Omental fat pad (tissue), 4 donors: ENCODE results near the gene KSR1. TPM values are rescaled to one million over a fixed set of nuclear protein-coding genes. Genes with fewer than 3 reads are reported as not detected.
"Not testable (repeated sequence)": the region's sequence is repeated elsewhere in the genome, so short reads cannot be mapped to it uniquely, and the experiment has no call there.

ENCODE experiments used
- ATAC-seq: fragments of 150-250 bp; one replicate; pipeline ENCODE4 v1.9.1; 2016; ENCODE audit warnings: mild to moderate bottlenecking, moderate library complexity; ENCODE audit not compliant: low FRiP score
- DNase-seq: peaks from one replicate; pipeline ENCODE4 v3.0.0-alpha.2; 2019; ENCODE audit warnings: low spot score
- total RNA-seq, 4 donors: library from RNA; depleted of rRNA; stranded (reverse); fragments of >200 nt; gene quantifications; one replicate each; pipeline ENCODE4 v1.1.0, GENCODE V29; 2016
- TF ChIP-seq, protein P1 (sequence below), 3 donors: fragments of 450-650 bp; IDR thresholded peaks; one replicate each; pipeline ENCODE4 v1.5.1; 2016 to 2017; ENCODE audit warnings: antibody characterized with exemption in 3 of 3, mild to moderate bottlenecking in 3 of 3, moderate library complexity in 2 of 3

KSR1 gene
- total RNA-seq, 4 donors from 2014 or later: 25.8 to 42.3 (median 33.9) TPM

DNA sequence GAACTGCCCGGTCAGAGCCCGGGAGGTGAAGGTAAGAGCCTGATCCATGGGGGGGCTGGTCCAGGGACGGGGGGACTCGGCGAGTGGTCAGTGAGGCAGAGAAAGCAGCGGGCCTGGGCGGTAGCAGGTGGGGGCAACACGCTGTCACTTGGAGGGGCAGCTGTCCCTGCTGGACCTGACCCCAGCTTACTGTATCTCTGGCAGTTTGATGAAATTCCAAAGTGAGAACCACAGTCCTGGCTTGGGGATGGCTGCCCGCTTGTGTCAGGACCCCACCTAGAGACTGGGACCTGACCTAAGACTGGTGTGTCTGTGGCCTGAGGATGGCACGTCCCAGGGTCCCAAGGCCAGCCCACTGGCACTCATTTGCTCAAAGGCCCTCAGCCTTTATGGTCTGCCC lies 35.1 kb upstream of the KSR1 start:
- DNase-seq (no peak), ATAC-seq (no peak)
- TF ChIP-seq, protein P1, sequence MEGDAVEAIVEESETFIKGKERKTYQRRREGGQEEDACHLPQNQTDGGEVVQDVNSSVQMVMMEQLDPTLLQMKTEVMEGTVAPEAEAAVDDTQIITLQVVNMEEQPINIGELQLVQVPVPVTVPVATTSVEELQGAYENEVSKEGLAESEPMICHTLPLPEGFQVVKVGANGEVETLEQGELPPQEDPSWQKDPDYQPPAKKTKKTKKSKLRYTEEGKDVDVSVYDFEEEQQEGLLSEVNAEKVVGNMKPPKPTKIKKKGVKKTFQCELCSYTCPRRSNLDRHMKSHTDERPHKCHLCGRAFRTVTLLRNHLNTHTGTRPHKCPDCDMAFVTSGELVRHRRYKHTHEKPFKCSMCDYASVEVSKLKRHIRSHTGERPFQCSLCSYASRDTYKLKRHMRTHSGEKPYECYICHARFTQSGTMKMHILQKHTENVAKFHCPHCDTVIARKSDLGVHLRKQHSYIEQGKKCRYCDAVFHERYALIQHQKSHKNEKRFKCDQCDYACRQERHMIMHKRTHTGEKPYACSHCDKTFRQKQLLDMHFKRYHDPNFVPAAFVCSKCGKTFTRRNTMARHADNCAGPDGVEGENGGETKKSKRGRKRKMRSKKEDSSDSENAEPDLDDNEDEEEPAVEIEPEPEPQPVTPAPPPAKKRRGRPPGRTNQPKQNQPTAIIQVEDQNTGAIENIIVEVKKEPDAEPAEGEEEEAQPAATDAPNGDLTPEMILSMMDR (IDR thresholded peaks at IDR 0.05): no peak

DNA sequence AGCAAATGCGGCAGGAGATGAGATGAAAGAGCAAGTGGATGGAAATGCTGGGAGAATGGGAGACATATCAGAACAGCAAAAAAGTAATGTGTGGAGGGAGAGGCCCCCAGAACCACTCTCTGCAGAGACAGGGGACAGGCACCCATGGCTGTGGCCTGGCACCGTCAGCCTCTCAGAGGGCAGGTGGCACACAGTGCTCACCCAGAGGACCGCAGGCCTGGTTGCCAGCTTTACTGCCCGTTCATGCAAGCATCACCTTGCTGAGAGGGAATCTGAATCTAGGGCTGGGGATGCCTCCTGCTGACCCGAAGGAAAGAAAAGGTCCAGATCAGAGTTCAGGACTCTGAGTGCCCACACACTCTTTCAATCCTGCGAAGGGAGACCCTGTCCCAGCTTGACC lies 34.6 kb upstream of the KSR1 start:
- DNase-seq, ATAC-seq: not testable (repeated sequence)

DNA sequence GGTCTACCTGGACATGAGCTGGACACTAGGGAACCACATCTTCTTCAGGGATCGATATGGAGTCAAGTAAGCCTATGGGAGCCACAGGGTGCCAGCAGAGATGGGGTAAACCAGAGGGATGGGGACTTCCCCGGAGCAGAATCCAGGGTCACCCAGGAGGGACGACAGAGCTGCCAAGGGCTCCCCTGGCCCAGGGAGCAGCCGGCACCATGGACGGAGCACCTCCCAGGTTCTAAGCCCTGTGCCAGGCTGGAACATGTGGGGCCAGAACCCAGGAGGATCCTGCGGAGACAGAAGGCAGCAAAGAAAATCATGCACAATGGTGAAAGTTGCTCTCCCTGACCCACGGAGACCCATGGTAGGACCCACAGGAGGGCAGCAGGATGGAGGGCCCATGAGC lies 33.6 kb upstream of the KSR1 start:
- DNase-seq (no peak), ATAC-seq (no peak)
- TF ChIP-seq, protein P1 (IDR thresholded peaks at IDR 0.05): no peak

DNA sequence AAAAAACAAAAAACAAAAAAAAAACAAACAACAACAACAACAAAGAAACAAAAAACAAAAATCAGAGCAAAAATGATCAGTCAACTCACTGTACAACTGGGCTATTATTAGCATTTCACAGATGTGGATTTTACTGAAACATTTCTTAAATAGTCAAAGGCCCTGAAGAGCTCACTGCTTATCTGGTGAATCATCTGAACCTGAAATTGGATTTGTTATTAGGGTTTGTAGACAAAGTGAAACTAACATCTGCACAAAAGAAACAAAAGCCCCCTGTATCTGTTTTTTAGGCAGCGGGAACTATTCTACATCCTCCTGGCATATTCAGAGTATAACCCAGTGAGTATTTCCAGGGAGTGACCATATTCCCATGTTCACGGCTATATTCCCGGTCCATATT lies 32.6 kb upstream of the KSR1 start:
- ATAC-seq (no peak), DNase-seq (no peak)
- TF ChIP-seq, protein P1 (IDR thresholded peaks at IDR 0.05): no peak

DNA sequence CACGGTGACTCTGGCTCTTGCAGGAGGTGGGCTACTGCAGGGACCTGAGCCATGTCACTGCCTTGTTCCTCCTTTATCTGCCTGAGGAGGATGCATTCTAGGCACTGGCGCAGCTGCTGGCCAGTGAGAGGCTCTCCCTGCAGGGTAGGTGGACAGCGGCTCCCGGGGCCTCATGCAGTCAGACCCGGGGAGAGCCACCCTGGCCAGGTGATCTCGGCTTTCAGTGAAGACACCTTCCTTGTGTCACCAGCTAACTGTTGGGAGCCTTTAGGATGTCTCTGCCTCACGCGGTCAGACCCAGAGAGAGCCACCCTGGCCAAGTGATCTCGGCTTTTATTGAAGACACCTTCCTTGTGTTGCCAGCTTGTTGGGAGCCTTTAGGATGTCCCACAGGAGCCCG lies 31.7 kb upstream of the KSR1 start:
- ATAC-seq (no peak), DNase-seq (no peak)
- TF ChIP-seq, protein P1 (IDR thresholded peaks at IDR 0.05): no peak

DNA sequence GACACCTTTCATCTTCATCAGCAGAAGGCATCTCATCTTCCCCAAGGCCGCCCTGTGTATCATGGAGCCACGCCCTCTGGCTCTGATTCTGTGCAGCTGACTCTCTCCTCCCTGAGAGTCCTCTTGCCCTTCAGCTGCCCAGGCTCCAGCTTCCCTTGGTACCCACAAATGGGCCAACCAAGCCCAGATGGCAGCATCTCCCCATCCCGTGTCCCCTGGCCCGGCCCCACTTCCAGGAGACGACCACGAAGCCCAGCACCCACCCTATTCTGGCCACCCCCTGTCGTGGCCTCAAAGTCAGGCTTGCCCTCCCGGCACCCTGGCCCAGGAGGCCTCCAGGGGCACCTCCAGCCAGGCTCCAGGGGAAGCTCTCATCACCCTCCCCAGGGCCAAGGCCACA lies 31.3 kb upstream of the KSR1 start:
- DNase-seq (no peak), ATAC-seq (no peak)
- TF ChIP-seq, protein P1 (IDR thresholded peaks at IDR 0.05): no peak

DNA sequence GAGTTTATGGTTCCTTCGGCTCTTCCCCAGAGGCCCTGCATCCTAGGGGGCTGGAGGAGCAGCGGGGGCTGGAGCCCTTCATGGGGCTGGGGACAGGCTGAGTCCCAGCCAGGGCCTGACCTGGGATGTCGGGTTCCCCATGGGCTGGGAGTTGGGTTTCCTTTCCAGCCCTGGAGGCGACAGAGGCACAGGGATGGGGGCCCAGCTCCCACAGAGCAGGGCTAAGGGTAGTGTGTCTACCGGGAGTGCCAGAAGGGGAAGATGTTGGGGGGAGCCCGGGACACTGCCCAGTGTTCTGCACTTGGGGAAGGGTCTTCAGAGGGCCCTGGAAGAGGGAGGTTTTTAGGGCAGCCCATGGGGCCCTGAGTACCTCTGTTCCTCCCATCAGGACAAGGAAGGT lies 30.7 kb upstream of the KSR1 start:
- ATAC-seq: not testable (repeated sequence)

DNA sequence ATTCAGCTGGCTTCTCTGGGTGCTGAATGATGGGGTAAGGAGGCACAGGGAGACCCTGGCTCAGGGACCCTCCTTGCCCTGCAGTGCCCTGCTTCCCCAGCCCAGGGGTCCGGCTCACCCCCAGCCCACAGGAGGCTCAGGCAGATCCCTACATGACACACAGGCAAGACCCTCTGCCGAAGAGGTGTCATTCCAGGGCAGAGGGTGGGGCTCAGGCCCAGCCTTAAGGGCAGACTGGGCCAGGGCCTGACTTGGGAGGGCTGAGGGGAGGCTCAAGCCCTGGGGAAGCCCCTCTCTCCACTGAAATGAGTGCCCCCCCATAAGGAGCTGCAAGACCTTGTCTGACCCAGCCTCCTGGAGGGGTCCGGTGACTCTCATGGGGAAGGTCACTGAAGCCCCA lies 30.3 kb upstream of the KSR1 start:
- TF ChIP-seq, protein P1 (IDR thresholded peaks at IDR 0.05): no peak
- no peak for DNase-seq
- ATAC-seq: no peak

More for the DNA sequence above, 30.7 kb upstream of the KSR1 start:
- DNase-seq: not testable (repeated sequence)

DNA sequence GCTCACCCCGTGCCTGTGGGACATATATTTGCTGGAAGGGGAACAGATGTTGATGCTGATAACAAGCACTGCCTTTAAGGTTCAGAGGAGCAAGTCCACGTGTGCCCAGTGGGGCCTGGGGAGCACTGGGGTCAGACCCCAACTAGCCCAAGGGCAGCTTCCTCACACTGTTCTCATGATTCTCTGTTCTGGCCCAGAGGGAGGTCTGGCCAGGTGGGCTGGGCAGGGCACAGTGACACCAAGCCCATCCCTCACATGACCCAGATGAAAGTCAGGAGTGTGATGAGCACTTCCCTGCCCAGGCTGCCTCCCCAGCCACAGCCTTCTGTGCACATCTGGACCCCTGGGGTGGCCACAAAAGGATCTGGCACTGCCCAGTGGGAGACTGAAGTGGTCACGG lies 29.8 kb upstream of the KSR1 start:
- DNase-seq, ATAC-seq: not testable (repeated sequence)

DNA sequence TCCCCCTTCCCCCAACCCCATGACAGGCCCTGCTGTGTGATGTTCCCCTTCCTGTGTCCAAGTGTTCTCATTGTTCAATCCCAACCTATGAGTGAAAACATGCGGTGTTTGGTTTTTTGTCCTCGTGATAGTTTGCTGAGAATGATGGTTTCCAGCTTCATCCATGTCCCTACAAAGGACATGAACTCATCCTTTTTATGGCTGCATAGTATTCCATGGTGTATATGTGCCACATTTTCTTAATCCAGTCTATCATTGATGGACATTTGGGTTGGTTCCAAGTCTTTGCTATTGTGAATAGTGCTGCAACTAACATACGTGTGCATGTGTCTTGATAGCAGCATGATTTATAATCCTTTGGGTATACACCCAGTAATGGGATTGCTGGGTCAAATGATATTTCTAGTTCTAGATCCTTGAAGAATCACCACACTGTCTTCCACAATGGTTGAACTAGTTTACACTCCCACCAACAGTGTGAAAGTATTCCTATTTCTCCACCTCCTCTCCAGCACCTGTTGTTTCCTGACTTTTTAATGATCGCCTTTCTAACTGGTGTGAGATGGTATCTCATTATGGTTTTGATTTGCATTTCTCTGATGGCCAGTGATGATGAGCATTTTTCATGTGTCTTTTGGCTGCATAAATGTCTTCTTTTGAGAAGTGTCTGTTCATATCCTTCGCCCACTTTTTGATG lies 28.9 kb upstream of the KSR1 start:
- ATAC-seq, DNase-seq: not testable (repeated sequence)
